ENCODE data around the gene DHX29. TPM values are rescaled to one million over a fixed set of nuclear protein-coding genes. Genes with fewer than 3 reads are reported as not detected.

DHX29 gene
- total RNA-seq, 2 donors from 2014 or later = 9.0 to 16.8 TPM

GRCh38 chr5:55219770-55220169 lies 87.7 kb downstream of the DHX29 start:
- H3K27me3 Mint-ChIP-seq = peaks cover 54% of the 10 kb centered on the region
- H3K9me3 Mint-ChIP-seq = no peaks in the 10 kb centered on the region
- peak overlapping the region; percentile 62 for H3K4me3 Mint-ChIP-seq
- H3K4me1 Mint-ChIP-seq = peaks cover 11% of the 10 kb centered on the region
- no peak for ATAC-seq (replicated peaks)
- no peak overlapping the region for H3K27ac Mint-ChIP-seq
- no peaks in the 10 kb centered on the region for H3K36me3 Mint-ChIP-seq (ENCODE audit: low read depth)

- H3K27ac Mint-ChIP-seq = no peak overlapping the region
- no peak for ATAC-seq (replicated peaks)
- no peaks in the 10 kb centered on the region for H3K9me3 Mint-ChIP-seq
These were observed 88.5 kb downstream of the DHX29 start for GRCh38 chr5:55218967-55219366.

DNA sequence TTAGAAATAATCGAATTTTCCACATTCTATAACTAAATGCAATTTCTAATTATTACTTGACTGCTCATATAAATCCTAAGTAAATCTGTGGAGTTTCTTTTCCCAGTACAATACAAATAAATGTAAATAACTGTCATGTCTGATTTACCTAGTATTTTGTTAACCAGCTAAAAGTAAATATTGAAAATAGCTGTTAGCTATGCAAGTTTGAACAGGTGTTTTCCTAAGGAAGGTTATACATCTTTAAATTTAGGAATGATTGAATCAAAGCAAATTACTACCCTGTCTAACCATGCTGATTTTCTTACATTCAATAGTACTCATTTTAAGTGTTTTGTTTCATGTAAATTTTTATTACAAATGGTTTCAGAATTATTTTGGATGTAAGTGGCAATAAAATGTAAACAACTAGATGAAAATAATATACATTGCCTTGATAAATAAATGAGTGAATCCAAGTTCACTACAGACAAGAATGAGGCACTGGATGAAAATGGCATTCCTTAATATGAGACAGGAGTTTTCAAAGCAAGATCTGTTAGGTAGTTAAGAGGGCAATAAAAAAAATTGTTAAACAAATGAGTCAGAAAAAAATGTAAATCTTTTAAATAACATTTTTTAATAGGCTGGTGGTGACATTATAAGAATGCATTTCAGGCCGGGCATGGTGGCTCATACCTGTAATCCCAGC lies 96.2 kb downstream of the DHX29 start:
- Mint-ChIP-seq H3K27me3 (peaks cover 11% of the 10 kb centered on the region), H3K4me3 (no peak overlapping the region), H3K36me3 (ENCODE audit: low read depth) (no peaks in the 10 kb centered on the region), H3K9me3 (no peaks in the 10 kb centered on the region), H3K27ac (no peak overlapping the region), H3K4me1 (no peaks in the 10 kb centered on the region)
- ATAC-seq (replicated peaks) = no peak

More at GRCh38 chr5:55218967-55219366, 88.5 kb downstream of the DHX29 start:
- Mint-ChIP-seq H3K27me3 (peaks cover 46% of the 10 kb centered on the region), H3K4me3 (no peak overlapping the region), H3K4me1 (peaks cover 11% of the 10 kb centered on the region), H3K36me3 (ENCODE audit: low read depth) (no peaks in the 10 kb centered on the region)

Other genes starting within 250 kb of the DHX29 start
- gene GZMA, start 205.0 kb downstream of the DHX29 start, total RNA-seq = 10 to 100 TPM; 10.3 to 33.9 TPM
- not detected for gene GPX8, start 147.5 kb downstream of the DHX29 start, total RNA-seq
- not detected for gene CDC20B, start 134.5 kb downstream of the DHX29 start, total RNA-seq
- gene MCIDAS, start 80.4 kb downstream of the DHX29 start, total RNA-seq = under 1 TPM in 1 of 2 donors, not detected in 1; 0.16 TPM
- not detected for gene CCNO, start 74.1 kb downstream of the DHX29 start, total RNA-seq
- 10 to 100 TPM; 74.1 to 88.5 TPM for gene MTREX, start 295 bp upstream of the DHX29 start, total RNA-seq
- 1 to 10 TPM; 4.8 to 9.7 TPM for gene PLPP1, start 227.3 kb upstream of the DHX29 start, total RNA-seq